ENCODE data around the gene TEF. TPM values are rescaled to one million over a fixed set of nuclear protein-coding genes. Genes with fewer than 3 reads are reported as not detected.

Gene TEF, protein sequence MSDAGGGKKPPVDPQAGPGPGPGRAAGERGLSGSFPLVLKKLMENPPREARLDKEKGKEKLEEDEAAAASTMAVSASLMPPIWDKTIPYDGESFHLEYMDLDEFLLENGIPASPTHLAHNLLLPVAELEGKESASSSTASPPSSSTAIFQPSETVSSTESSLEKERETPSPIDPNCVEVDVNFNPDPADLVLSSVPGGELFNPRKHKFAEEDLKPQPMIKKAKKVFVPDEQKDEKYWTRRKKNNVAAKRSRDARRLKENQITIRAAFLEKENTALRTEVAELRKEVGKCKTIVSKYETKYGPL
- total RNA-seq (10 to 100 TPM in 3 of 5 donors, 1 to 10 TPM in 2; 7.0 to 29.1 (median 19.3) TPM), polyA plus RNA-seq (10 to 100 TPM in 1 of 3 donors, 1 to 10 TPM in 2; 6.7 to 12.2 (median 8.2) TPM)
- long read RNA-seq, donor 1, full-length matches to known transcripts = 3 of 3 reads
- long read RNA-seq, donor 1, partial matches to known transcripts = 0 of 3 reads
- long read RNA-seq, donor 1, other reads (novel, unspliced or antisense) = 0 of 3 reads
- long read RNA-seq, donor 2, full-length matches to known transcripts = 2 of 2 reads
- long read RNA-seq, donor 2, partial matches to known transcripts = 0 of 2 reads
- long read RNA-seq, donor 2, other reads (novel, unspliced or antisense) = 0 of 2 reads
- long read RNA-seq, donor 3, full-length matches to known transcripts = 3 of 3 reads
- long read RNA-seq, donor 3, partial matches to known transcripts = 0 of 3 reads
- long read RNA-seq, donor 3, other reads (novel, unspliced or antisense) = 0 of 3 reads
- long read RNA-seq, donor 4 = 0 reads
- long read RNA-seq, donor 5, full-length matches to known transcripts = 3 of 3 reads
- long read RNA-seq, donor 5, partial matches to known transcripts = 0 of 3 reads
- long read RNA-seq, donor 5, other reads (novel, unspliced or antisense) = 0 of 3 reads
- long read RNA-seq, donor 6, full-length matches to known transcripts = 5 of 5 reads
- long read RNA-seq, donor 6, partial matches to known transcripts = 0 of 5 reads
- long read RNA-seq, donor 6, other reads (novel, unspliced or antisense) = 0 of 5 reads
- long read RNA-seq, donor 7, full-length matches to known transcripts = 3 of 8 reads
- long read RNA-seq, donor 7, partial matches to known transcripts = 5 of 8 reads
- long read RNA-seq, donor 7, other reads (novel, unspliced or antisense) = 0 of 8 reads
- long read RNA-seq, donor 8, full-length matches to known transcripts = 1 of 1 reads
- long read RNA-seq, donor 8, partial matches to known transcripts = 0 of 1 reads
- long read RNA-seq, donor 8, other reads (novel, unspliced or antisense) = 0 of 1 reads
- long read RNA-seq, donor 9 = 0 reads
- long read RNA-seq, donor 10, full-length matches to known transcripts = 2 of 2 reads
- long read RNA-seq, donor 10, partial matches to known transcripts = 0 of 2 reads
- long read RNA-seq, donor 10, other reads (novel, unspliced or antisense) = 0 of 2 reads

DNA sequence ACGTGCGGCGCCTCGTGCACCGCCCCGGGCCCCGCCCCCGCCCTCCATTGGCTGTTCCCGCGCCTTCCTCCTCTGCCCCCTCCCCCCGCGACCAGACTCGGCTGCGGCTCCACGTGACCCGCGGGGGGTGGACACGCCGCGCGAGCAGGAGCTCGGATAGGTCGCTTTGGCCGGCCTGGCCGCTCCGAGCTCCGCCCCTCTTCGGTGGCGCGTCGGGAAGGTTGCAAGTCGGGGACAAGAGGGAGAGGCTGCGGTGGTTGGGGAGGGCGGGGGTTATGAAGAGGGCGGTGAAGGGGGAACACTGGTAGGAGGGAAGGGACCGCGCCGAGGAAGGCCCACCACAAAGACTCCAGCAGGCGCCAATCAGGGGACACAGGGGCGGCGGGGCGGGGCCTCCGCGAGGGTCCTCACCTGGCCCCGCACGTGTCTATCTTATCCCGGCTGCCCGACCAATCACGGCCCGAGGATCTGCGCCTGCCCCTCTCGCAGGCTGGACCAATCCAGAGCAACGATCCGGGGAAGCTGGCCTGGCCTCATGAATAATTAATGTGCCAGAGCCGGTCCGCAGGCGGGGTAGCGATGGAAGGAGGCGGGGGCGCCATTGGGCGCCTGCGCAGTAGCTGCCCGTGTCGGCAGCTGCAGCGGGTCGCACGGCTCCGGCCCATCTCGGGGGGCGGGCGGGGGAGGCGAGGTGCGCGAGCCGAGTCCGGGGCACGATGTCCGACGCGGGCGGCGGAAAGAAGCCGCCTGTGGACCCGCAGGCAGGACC is at the start of gene TEF:
TSS of gene TEF (plus strand) at position 614 of the 769 bp plus-strand sequence. CDS start at position 717, 103 bp downstream.
- peak; percentile 99 for DNase-seq
- Histone ChIP-seq H3K27me3 (no peaks in the 10 kb centered on the region), H3K4me3 (peak within 1 kb of the TSS; percentile 70 to 83 (median 76)), H3K36me3 (no peaks in the 10 kb centered on the region), H3K9me3 (no peaks in the 10 kb centered on the region), H3K4me1 (peaks cover 28 to 43% (median 36%) of the 10 kb centered on the region in 4 donors), H3K27ac (peak within 1 kb of the TSS; percentile 93 to 99 (median 95))
- WGBS, 5 donors = 0 to 1% (median 0%) methylated on average over 33 to 84 of the region's 84 CpGs
- intact Hi-C loops (cut with DNase I; ENCODE audit: low total_unique reads) = no loop called here
- TF ChIP-seq POLR2A (IDR thresholded peaks at IDR 0.05) (no peak), EP300 (IDR thresholded peaks at IDR 0.05) (no peak), POLR2AphosphoS5 (IDR thresholded peaks at IDR 0.05) (peak; percentile 29 to 75 (median 74))
- TF ChIP-seq, protein P1, sequence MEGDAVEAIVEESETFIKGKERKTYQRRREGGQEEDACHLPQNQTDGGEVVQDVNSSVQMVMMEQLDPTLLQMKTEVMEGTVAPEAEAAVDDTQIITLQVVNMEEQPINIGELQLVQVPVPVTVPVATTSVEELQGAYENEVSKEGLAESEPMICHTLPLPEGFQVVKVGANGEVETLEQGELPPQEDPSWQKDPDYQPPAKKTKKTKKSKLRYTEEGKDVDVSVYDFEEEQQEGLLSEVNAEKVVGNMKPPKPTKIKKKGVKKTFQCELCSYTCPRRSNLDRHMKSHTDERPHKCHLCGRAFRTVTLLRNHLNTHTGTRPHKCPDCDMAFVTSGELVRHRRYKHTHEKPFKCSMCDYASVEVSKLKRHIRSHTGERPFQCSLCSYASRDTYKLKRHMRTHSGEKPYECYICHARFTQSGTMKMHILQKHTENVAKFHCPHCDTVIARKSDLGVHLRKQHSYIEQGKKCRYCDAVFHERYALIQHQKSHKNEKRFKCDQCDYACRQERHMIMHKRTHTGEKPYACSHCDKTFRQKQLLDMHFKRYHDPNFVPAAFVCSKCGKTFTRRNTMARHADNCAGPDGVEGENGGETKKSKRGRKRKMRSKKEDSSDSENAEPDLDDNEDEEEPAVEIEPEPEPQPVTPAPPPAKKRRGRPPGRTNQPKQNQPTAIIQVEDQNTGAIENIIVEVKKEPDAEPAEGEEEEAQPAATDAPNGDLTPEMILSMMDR (IDR thresholded peaks at IDR 0.05) = peak in 1 of 7 experiments; percentile 7

DNA sequence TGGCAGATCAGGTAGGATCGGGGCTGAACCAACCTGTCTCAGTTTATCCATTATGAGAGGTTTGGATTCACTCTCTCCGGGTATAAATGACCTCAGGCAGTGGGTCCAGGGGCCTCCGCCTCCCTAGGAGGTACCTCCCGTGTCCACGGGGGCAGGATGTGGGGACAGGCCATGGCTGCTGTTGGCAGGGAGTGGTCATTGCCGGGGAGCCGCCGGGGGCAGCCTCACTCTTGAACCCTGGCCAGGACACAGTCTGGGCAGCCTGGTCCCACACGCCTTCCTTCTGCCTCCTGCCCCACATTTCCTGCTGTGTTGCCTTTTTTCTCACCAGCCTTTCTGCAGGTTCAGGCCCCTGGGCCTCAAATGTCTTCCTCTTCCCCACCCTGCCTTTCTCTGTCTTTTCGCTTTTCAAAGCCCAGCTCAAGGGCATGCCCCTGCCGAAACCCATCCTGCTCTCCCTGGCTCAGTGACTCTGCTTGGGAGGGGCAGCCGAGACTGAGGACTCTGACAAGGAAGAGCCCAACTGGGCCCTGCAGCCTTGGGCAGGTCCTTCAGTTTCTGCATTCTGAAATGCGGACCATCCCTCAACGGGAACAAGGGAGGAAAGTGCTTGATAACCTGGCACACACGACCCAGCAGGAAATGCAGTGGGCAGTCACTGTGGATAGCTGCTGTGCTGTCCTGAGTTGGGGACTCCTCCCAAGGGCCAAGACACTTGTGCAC is 49.4 kb upstream of the TEF start:
- 84 to 94% (median 92%) methylated on average over 14 to 15 of the region's 15 CpGs for WGBS, 5 donors
- no peaks in the 10 kb centered on the region for H3K9me3 ChIP-seq
- intact Hi-C loops (cut with DNase I; ENCODE audit: low total_unique reads) = no loop called here
- H3K4me3 ChIP-seq = no peak overlapping the region
- no peaks in the 10 kb centered on the region for H3K27me3 ChIP-seq
- DNase-seq = no peak
- no peak overlapping the region for H3K27ac ChIP-seq
- peaks cover 63 to 100% (median 97%) of the 10 kb centered on the region in 4 donors for H3K36me3 ChIP-seq
- TF ChIP-seq EP300 (IDR thresholded peaks at IDR 0.05) (no peak), POLR2AphosphoS5 (IDR thresholded peaks at IDR 0.05) (no peak), POLR2A (IDR thresholded peaks at IDR 0.05) (no peak)
- TF ChIP-seq, protein P1 (IDR thresholded peaks at IDR 0.05) = no peak
- H3K4me1 ChIP-seq = no peaks in the 10 kb centered on the region

DNA sequence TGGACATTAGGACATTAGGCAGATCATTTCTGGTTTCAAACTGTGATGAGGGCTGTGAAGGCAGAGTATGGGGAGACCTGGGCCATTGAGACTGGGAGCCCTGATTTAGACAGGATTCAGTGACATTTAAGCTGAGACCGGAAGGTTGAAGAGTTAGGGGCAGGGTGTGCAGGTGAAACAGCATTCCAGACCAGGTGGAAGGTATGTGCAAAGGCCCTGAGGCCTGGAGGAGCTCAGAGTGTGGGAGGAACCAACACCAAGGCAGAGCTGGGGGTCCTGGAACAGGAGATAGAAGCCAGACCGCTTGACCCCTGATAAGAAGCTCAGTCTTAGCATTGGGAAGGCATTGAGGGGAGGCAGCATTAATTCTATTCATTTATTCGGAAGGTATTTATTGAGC is 47.9 kb upstream of the TEF start:
- H3K36me3 ChIP-seq = peaks cover 53 to 100% (median 97%) of the 10 kb centered on the region in 4 donors
- H3K4me3 ChIP-seq = no peak overlapping the region
- DNase-seq = no peak
- WGBS, 5 donors = 95 to 100% (median 99%) methylated on average over 3 of the region's 3 CpGs
- TF ChIP-seq EP300 (IDR thresholded peaks at IDR 0.05) (no peak), POLR2AphosphoS5 (IDR thresholded peaks at IDR 0.05) (no peak), POLR2A (IDR thresholded peaks at IDR 0.05) (no peak)
- TF ChIP-seq, protein P1 (IDR thresholded peaks at IDR 0.05) = no peak
- H3K4me1 ChIP-seq = no peaks in the 10 kb centered on the region
- H3K9me3 ChIP-seq = no peaks in the 10 kb centered on the region
- no peaks in the 10 kb centered on the region for H3K27me3 ChIP-seq
- no peak overlapping the region for H3K27ac ChIP-seq
- intact Hi-C loops (cut with DNase I; ENCODE audit: low total_unique reads) = no loop called here
